Pulmonary artery endothelial cell (primary cell): ENCODE results near the gene HOXC13. TPM values are rescaled to one million over a fixed set of nuclear protein-coding genes. Genes with fewer than 3 reads are reported as not detected.

Source experiments
- DNase-seq: peaks from one replicate; pipeline ENCODE4 v3.0.0-alpha.2; 2011; ENCODE audit warnings: low read depth, low spot score
- total RNA-seq: library from RNA; depleted of rRNA; stranded (reverse); fragments of >200 nt; gene quantifications from 2 replicates; pipeline ENCODE4 v1.2.3, GENCODE V29; 2014

Gene HOXC13
- total RNA-seq, 1 donor from 2014 or later: not detected

GRCh38 chr12:53981634-53982565 lies 43.3 kb downstream of the HOXC13 start:
- no peak for DNase-seq

GRCh38 chr12:53982648-53983567 lies 44.3 kb downstream of the HOXC13 start:
- no peak for DNase-seq

GRCh38 chr12:53983568-53983949 lies 44.9 kb downstream of the HOXC13 start:
- DNase-seq: no peak

GRCh38 chr12:53983950-53984572 lies 45.4 kb downstream of the HOXC13 start:
- DNase-seq: no peak

GRCh38 chr12:53984901-53985691 lies 46.5 kb downstream of the HOXC13 start, which contains the start of gene HOXC10:
TSS of gene HOXC10 (plus strand) at chr12:53985146. CDS start at chr12:53985260, 114 bp downstream.
- peak; percentile 29 for DNase-seq

GRCh38 chr12:53985692-53985993 lies 47.0 kb downstream of the HOXC13 start:
- DNase-seq: no peak

GRCh38 chr12:53985994-53986685 lies 47.5 kb downstream of the HOXC13 start:
- no peak for DNase-seq

- no peak for DNase-seq
Measured at GRCh38 chr12:53986686-53987483, 48.3 kb downstream of the HOXC13 start.

GRCh38 chr12:53987787-53988230 lies 49.2 kb downstream of the HOXC13 start:
- DNase-seq: no peak

- no peak for DNase-seq
Measured at GRCh38 chr12:53988541-53989226, 50.1 kb downstream of the HOXC13 start.

GRCh38 chr12:53989227-53990113 lies 50.8 kb downstream of the HOXC13 start:
- DNase-seq: no peak

GRCh38 chr12:53990311-53991076 lies 51.9 kb downstream of the HOXC13 start:
- DNase-seq: no peak

- no peak for DNase-seq
Measured at GRCh38 chr12:53991077-53991460, 52.4 kb downstream of the HOXC13 start.

GRCh38 chr12:53992377-53992889 lies 53.8 kb downstream of the HOXC13 start:
- DNase-seq: no peak

- DNase-seq: no peak
Measured at GRCh38 chr12:53993162-53994008, 54.8 kb downstream of the HOXC13 start.

- DNase-seq: no peak
Measured at GRCh38 chr12:53994009-53994263, 55.3 kb downstream of the HOXC13 start.
